GM23338 (cell line): ENCODE results near the gene SLC4A2. TPM values are rescaled to one million over a fixed set of nuclear protein-coding genes. Genes with fewer than 3 reads are reported as not detected.

ENCODE experiments used
- ATAC-seq: fragments of 200-7000 bp; cut with Tn5 transposase; 3 replicates; pipeline ENCODE4 v1.9.1; 2020
- DNase-seq: peaks from one replicate; pipeline ENCODE4 v3.0.0-alpha.2; 2015; ENCODE audit warnings: low spot score
- H2AFZ ChIP-seq: fragments of 200-600 bp; sonication (generic); 2 replicates; pipeline ENCODE4 v1.8.0; 2016; ENCODE audit warnings: antibody characterized with exemption, mild to moderate bottlenecking, moderate library complexity
- H3F3A ChIP-seq: fragments of 200-600 bp; sonication (generic); replicated peaks from 2 replicates; pipeline ENCODE4 v1.8.0; 2017; ENCODE audit warnings: antibody characterized with exemption, mixed run types, low read depth
- H3K27ac ChIP-seq: fragments of 200-600 bp; sonication (generic); 2 replicates; pipeline ENCODE4 v1.6.1; 2016; ENCODE audit warnings: low read depth
- H3K27me3 ChIP-seq: fragments of 200-600 bp; sonication (generic); 2 replicates; pipeline ENCODE4 v1.8.0; 2016; ENCODE audit warnings: mild to moderate bottlenecking, mixed run types, moderate library complexity; ENCODE audit not compliant: insufficient read depth
- H3K36me3 ChIP-seq: fragments of 200-600 bp; sonication (generic); 2 replicates; pipeline ENCODE4 v1.8.0; 2016; ENCODE audit warnings: mild to moderate bottlenecking; ENCODE audit not compliant: insufficient read depth
- H3K4me1 ChIP-seq: fragments of 200-600 bp; sonication (generic); 2 replicates; pipeline ENCODE4 v1.8.0; 2016; ENCODE audit warnings: mild to moderate bottlenecking, moderate library complexity; ENCODE audit not compliant: insufficient read depth
- H3K4me2 ChIP-seq: fragments of 200-600 bp; sonication (generic); 2 replicates; pipeline ENCODE4 v1.7.1; 2017; ENCODE audit warnings: mixed run types
- H3K4me3 ChIP-seq: fragments of 200-600 bp; sonication (generic); 2 replicates; pipeline ENCODE4 v1.6.1; 2016; ENCODE audit warnings: mixed run types
- H3K79me2 ChIP-seq: fragments of 200-600 bp; sonication (generic); replicated peaks from 2 replicates; pipeline ENCODE4 v1.8.0; 2017; ENCODE audit warnings: mild to moderate bottlenecking; ENCODE audit not compliant: insufficient read depth
- H3K9me2 ChIP-seq: fragments of 200-600 bp; sonication (generic); 2 replicates; pipeline ENCODE4 v1.8.0; 2017; ENCODE audit not compliant: insufficient read depth
- H4K20me1 ChIP-seq: fragments of 200-600 bp; sonication (generic); replicated peaks from 2 replicates; pipeline ENCODE4 v1.8.0; 2017; ENCODE audit warnings: mild to moderate bottlenecking; ENCODE audit not compliant: insufficient read depth
- H3K27ac Mint-ChIP-seq: 2 replicates; pipeline ENCODE4 v1.8.0; 2020; ENCODE audit warnings: inconsistent platforms, mild to moderate bottlenecking, moderate library complexity, mixed read lengths
- H3K27me3 Mint-ChIP-seq: 3 replicates; pipeline ENCODE4 v1.8.0; 2022; ENCODE audit warnings: low read depth, mild to moderate bottlenecking, moderate library complexity, mixed read lengths, inconsistent platforms; ENCODE audit not compliant: insufficient read depth, poor library complexity
- H3K36me3 Mint-ChIP-seq: 3 replicates; pipeline ENCODE4 v1.8.0; 2021; ENCODE audit warnings: low read depth, mild to moderate bottlenecking, inconsistent platforms, moderate library complexity, mixed read lengths
- H3K4me1 Mint-ChIP-seq: 3 replicates; pipeline ENCODE4 v1.8.0; 2020; ENCODE audit warnings: mild to moderate bottlenecking, inconsistent platforms, mixed read lengths
- H3K4me3 Mint-ChIP-seq: 3 replicates; pipeline ENCODE4 v1.8.0; 2021; ENCODE audit warnings: moderate library complexity, mild to moderate bottlenecking, inconsistent platforms, mixed read lengths
- H3K9me3 Mint-ChIP-seq: 3 replicates; pipeline ENCODE4 v1.8.0; 2020; ENCODE audit warnings: moderate library complexity, mild to moderate bottlenecking, inconsistent platforms, mixed read lengths
- CREB1 ChIP-seq: fragments of 250-450 bp; sonication (Bioruptor Pico); IDR thresholded peaks from 2 replicates; pipeline ENCODE4 v1.5.0; 2020; ENCODE audit warnings: low read depth, mild to moderate bottlenecking, moderate library complexity
- CTCF ChIP-seq, 2 experiments: fragments of 200-600 bp in 1 of 2; sonication (generic) in 1 of 2; conservative IDR thresholded peaks; 2 replicates each; pipeline versions ENCODE4 v1.5.1 to v1.6.1; 2016 to 2017; ENCODE audit warnings: antibody characterized with exemption in 2 of 2, low read depth in 2 of 2, mild to moderate bottlenecking in 2 of 2, moderate library complexity in 1 of 2
- ETS1 ChIP-seq: IDR thresholded peaks from 2 replicates; pipeline ENCODE4 v1.6.1; 2016; ENCODE audit warnings: antibody characterized with exemption
- EZH2 ChIP-seq: fragments of 200-600 bp; sonication (generic); IDR thresholded peaks from one replicate; pipeline ENCODE4 v1.8.0; 2017; ENCODE audit warnings: antibody characterized with exemption, mild to moderate bottlenecking, low read depth; ENCODE audit not compliant: unreplicated experiment
- EZH2phosphoT487 ChIP-seq: fragments of 200-600 bp; sonication (generic); IDR thresholded peaks from one replicate; pipeline ENCODE4 v1.8.1; 2018; ENCODE audit warnings: antibody characterized with exemption; ENCODE audit not compliant: unreplicated experiment
- JUNB ChIP-seq: IDR thresholded peaks from one replicate; pipeline ENCODE4 v1.6.1; 2016; ENCODE audit warnings: antibody characterized with exemption; ENCODE audit not compliant: unreplicated experiment
- NANOG ChIP-seq: IDR thresholded peaks from 2 replicates; pipeline ENCODE4 v1.6.1; 2016; ENCODE audit warnings: antibody characterized with exemption, borderline replicate concordance
- POLR2AphosphoS5 ChIP-seq: IDR thresholded peaks from 2 replicates; pipeline ENCODE4 v1.6.1; 2016; ENCODE audit warnings: antibody characterized with exemption, low read depth
- STAT1 ChIP-seq: IDR thresholded peaks from one replicate; pipeline ENCODE4 v1.6.1; 2016; ENCODE audit warnings: antibody characterized with exemption; ENCODE audit not compliant: unreplicated experiment
- ZNF114 ChIP-seq: fragments of 250-450 bp; sonication (Bioruptor Pico); IDR thresholded peaks from 2 replicates; pipeline ENCODE4 v1.5.0; 2020; ENCODE audit warnings: mild to moderate bottlenecking, moderate library complexity
- ZNF331 ChIP-seq: fragments of 250-450 bp; sonication (Bioruptor Pico); IDR thresholded peaks from 2 replicates; pipeline ENCODE4 v1.5.0; 2020; ENCODE audit warnings: low read depth, mild to moderate bottlenecking, moderate library complexity
- polyA plus RNA-seq: library from polyadenylated mRNA; unstranded; fragments of >200 nt; fragmentation: Nextera tagmentation; extraction: Ambion mirVana; gene quantifications from 2 replicates; pipeline ENCODE4 v1.2.1, GENCODE V29; 2016
- total RNA-seq: library from RNA; depleted of rRNA; stranded (reverse); fragments of >200 nt; shearing (Covaris generic); gene quantifications from 2 replicates; pipeline ENCODE4 v1.2.3, GENCODE V29; 2014
- TF ChIP-seq, protein P1 (sequence below): IDR thresholded peaks from one replicate; pipeline ENCODE4 v1.6.1; 2018; ENCODE audit warnings: antibody characterized with exemption; ENCODE audit not compliant: unreplicated experiment
- TF ChIP-seq, protein P2 (sequence below): fragments of 250-450 bp; sonication (Bioruptor Pico); IDR thresholded peaks from 2 replicates; pipeline ENCODE4 v1.5.0; 2020; ENCODE audit warnings: mild to moderate bottlenecking, moderate library complexity

SLC4A2 gene
- total and polyA plus RNA-seq, 2 experiments from 2014 or later, result 64.8 to 106 TPM

GRCh38 chr7:151069841-151070573 lies 10.6 kb downstream of the SLC4A2 start:
- Histone ChIP-seq H3K4me2 (no peak overlapping the region), H3K27me3 (no peaks in the 10 kb centered on the region), H3K9me2 (no peaks in the 10 kb centered on the region), H3F3A (0 out of 2 replicates have a peak, but pooled peaks cover 5% of the 10 kb centered on the region), H3K36me3 (peaks cover 14% of the 10 kb centered on the region), H2AFZ (no peak overlapping the region), H3K4me1 (peaks cover 9% of the 10 kb centered on the region), H3K79me2 (no peaks in the 10 kb centered on the region), H4K20me1 (no peaks in the 10 kb centered on the region; the same call in 1 of the 2 replicates), H3K4me3 (no peak overlapping the region), H3K27ac (no peak overlapping the region)
- TF ChIP-seq CREB1 (CRISPR knock-in tag) (no peak), JUNB (no peak), EZH2 (no peak), ETS1 (no peak), NANOG (no peak), ZNF331 (CRISPR knock-in tag) (no peak), POLR2AphosphoS5 (no peak), STAT1 (no peak), CTCF (conservative IDR thresholded peaks at IDR 0.05; ENCODE audit: low read depth in 2 of 2) (no peak), EZH2phosphoT487 (no peak), ZNF114 (CRISPR knock-in tag) (no peak)
- TF ChIP-seq, protein P1, sequence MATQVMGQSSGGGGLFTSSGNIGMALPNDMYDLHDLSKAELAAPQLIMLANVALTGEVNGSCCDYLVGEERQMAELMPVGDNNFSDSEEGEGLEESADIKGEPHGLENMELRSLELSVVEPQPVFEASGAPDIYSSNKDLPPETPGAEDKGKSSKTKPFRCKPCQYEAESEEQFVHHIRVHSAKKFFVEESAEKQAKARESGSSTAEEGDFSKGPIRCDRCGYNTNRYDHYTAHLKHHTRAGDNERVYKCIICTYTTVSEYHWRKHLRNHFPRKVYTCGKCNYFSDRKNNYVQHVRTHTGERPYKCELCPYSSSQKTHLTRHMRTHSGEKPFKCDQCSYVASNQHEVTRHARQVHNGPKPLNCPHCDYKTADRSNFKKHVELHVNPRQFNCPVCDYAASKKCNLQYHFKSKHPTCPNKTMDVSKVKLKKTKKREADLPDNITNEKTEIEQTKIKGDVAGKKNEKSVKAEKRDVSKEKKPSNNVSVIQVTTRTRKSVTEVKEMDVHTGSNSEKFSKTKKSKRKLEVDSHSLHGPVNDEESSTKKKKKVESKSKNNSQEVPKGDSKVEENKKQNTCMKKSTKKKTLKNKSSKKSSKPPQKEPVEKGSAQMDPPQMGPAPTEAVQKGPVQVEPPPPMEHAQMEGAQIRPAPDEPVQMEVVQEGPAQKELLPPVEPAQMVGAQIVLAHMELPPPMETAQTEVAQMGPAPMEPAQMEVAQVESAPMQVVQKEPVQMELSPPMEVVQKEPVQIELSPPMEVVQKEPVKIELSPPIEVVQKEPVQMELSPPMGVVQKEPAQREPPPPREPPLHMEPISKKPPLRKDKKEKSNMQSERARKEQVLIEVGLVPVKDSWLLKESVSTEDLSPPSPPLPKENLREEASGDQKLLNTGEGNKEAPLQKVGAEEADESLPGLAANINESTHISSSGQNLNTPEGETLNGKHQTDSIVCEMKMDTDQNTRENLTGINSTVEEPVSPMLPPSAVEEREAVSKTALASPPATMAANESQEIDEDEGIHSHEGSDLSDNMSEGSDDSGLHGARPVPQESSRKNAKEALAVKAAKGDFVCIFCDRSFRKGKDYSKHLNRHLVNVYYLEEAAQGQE, result no peak
- TF ChIP-seq, protein P2, sequence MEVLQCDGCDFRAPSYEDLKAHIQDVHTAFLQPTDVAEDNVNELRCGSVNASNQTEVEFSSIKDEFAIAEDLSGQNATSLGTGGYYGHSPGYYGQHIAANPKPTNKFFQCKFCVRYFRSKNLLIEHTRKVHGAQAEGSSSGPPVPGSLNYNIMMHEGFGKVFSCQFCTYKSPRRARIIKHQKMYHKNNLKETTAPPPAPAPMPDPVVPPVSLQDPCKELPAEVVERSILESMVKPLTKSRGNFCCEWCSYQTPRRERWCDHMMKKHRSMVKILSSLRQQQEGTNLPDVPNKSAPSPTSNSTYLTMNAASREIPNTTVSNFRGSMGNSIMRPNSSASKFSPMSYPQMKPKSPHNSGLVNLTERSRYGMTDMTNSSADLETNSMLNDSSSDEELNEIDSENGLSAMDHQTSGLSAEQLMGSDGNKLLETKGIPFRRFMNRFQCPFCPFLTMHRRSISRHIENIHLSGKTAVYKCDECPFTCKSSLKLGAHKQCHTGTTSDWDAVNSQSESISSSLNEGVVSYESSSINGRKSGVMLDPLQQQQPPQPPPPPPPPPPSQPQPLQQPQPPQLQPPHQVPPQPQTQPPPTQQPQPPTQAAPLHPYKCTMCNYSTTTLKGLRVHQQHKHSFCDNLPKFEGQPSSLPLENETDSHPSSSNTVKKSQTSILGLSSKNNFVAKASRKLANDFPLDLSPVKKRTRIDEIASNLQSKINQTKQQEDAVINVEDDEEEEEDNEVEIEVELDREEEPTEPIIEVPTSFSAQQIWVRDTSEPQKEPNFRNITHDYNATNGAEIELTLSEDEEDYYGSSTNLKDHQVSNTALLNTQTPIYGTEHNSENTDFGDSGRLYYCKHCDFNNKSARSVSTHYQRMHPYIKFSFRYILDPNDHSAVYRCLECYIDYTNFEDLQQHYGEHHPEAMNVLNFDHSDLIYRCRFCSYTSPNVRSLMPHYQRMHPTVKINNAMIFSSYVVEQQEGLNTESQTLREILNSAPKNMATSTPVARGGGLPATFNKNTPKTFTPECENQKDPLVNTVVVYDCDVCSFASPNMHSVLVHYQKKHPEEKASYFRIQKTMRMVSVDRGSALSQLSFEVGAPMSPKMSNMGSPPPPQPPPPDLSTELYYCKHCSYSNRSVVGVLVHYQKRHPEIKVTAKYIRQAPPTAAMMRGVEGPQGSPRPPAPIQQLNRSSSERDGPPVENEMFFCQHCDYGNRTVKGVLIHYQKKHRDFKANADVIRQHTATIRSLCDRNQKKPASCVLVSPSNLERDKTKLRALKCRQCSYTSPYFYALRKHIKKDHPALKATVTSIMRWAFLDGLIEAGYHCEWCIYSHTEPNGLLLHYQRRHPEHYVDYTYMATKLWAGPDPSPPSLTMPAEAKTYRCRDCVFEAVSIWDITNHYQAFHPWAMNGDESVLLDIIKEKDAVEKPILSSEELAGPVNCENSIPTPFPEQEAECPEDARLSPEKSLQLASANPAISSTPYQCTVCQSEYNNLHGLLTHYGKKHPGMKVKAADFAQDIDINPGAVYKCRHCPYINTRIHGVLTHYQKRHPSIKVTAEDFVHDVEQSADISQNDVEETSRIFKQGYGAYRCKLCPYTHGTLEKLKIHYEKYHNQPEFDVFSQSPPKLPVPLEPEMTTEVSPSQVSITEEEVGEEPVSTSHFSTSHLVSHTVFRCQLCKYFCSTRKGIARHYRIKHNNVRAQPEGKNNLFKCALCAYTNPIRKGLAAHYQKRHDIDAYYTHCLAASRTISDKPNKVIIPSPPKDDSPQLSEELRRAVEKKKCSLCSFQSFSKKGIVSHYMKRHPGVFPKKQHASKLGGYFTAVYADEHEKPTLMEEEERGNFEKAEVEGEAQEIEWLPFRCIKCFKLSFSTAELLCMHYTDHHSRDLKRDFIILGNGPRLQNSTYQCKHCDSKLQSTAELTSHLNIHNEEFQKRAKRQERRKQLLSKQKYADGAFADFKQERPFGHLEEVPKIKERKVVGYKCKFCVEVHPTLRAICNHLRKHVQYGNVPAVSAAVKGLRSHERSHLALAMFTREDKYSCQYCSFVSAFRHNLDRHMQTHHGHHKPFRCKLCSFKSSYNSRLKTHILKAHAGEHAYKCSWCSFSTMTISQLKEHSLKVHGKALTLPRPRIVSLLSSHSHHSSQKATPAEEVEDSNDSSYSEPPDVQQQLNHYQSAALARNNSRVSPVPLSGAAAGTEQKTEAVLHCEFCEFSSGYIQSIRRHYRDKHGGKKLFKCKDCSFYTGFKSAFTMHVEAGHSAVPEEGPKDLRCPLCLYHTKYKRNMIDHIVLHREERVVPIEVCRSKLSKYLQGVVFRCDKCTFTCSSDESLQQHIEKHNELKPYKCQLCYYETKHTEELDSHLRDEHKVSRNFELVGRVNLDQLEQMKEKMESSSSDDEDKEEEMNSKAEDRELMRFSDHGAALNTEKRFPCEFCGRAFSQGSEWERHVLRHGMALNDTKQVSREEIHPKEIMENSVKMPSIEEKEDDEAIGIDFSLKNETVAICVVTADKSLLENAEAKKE, result no peak
- Mint-ChIP-seq H3K27ac (no peak overlapping the region), H3K27me3 (peaks cover 28% of the 10 kb centered on the region), H3K4me1 (peaks cover 12% of the 10 kb centered on the region), H3K4me3 (no peak overlapping the region), H3K36me3 (peaks cover 65% of the 10 kb centered on the region), H3K9me3 (no peaks in the 10 kb centered on the region)
- DNase-seq (no peak), ATAC-seq (no peak)
